ENCODE data around the gene SPECC1.

Gene SPECC1

DNA sequence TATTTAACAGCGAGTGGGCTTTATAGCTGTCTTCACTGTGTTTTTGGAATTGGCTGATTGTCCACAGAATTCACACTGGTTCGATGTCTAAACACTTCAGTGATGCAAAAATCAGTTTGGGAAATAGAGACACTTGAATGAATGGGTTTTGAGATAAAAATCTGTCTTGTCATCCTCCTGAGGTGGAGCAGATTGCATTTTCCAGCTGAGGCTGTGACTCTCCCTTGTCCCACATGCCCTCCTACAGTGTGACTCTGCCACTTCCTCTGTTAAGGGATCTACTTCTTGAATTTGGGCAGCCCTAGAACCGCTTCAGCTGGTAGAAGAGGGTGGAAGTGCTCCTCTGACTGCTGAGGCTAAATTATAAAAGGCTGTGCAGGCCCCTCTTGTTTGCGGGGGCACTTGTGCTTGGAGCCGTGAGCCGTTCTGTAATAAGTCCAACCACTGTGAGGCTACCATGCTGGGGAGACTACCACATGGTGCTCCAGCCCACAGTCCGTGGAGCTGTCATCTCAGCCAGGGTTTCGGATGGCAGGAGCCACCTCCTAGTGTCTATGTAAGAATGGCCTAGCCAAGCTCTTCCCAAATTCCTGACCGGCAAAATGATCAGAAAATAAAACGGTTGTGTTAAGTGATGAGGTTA lies 175.9 kb downstream of the SPECC1 start:
- no peak overlapping the region for H3K9ac ChIP-seq (ENCODE audit: low read length)
- no peaks in the 10 kb centered on the region for H4K20me1 ChIP-seq (ENCODE audit: insufficient read depth, low read length)
- no peaks in the 10 kb centered on the region for H3K9me2 ChIP-seq (ENCODE audit: low read depth, low read length)
- H3K4me1 ChIP-seq (ENCODE audit: insufficient read depth, low read length, severe bottlenecking), result no peaks in the 10 kb centered on the region
- no peak overlapping the region for H3K27ac ChIP-seq (ENCODE audit: low read depth, low read length, poor library complexity, severe bottlenecking)
- H3F3A ChIP-seq (ENCODE audit: insufficient read depth, low read length), result no peaks in the 10 kb centered on the region
- no peaks in the 10 kb centered on the region for H3K27me3 ChIP-seq (ENCODE audit: insufficient read depth, low read length)
- TF ChIP-seq, protein P1, sequence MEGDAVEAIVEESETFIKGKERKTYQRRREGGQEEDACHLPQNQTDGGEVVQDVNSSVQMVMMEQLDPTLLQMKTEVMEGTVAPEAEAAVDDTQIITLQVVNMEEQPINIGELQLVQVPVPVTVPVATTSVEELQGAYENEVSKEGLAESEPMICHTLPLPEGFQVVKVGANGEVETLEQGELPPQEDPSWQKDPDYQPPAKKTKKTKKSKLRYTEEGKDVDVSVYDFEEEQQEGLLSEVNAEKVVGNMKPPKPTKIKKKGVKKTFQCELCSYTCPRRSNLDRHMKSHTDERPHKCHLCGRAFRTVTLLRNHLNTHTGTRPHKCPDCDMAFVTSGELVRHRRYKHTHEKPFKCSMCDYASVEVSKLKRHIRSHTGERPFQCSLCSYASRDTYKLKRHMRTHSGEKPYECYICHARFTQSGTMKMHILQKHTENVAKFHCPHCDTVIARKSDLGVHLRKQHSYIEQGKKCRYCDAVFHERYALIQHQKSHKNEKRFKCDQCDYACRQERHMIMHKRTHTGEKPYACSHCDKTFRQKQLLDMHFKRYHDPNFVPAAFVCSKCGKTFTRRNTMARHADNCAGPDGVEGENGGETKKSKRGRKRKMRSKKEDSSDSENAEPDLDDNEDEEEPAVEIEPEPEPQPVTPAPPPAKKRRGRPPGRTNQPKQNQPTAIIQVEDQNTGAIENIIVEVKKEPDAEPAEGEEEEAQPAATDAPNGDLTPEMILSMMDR (IDR thresholded peaks at IDR 0.05; ENCODE audit: low read length), result no peak
- TF ChIP-seq EZH2 (IDR thresholded peaks at IDR 0.05; ENCODE audit: borderline replicate concordance, low read length), result no peak
- no peaks in the 10 kb centered on the region for H3K36me3 ChIP-seq (ENCODE audit: insufficient read depth, low read length)
- H3K79me2 ChIP-seq (ENCODE audit: insufficient read depth, low read length), result no peaks in the 10 kb centered on the region
- H3K9me3 ChIP-seq (ENCODE audit: low read length), result no peaks in the 10 kb centered on the region
- no peak overlapping the region for H3K4me3 ChIP-seq (ENCODE audit: low read depth, low read length, poor library complexity, severe bottlenecking)
- no peak overlapping the region for H2AFZ ChIP-seq (ENCODE audit: low read length)
- H3K4me2 ChIP-seq (ENCODE audit: low read length), result no peak overlapping the region

DNA sequence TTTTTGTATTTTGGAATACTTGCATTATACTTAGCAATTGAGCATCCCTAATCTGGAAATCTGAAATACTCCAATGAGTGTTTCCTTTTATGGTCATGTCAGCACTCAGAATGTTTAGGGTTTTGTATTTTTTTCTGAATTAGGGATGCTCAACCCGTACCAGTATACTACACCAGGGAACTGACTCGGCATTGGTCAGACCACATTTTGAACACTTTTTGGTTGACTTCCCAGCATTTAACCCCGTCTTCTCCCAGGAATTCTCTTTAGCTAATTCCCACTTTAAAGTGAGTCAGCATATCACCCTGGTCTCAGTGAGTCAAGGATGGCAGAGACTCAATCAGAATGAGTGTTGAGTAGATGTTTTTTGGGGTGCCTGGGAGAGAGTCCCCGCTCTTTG lies 177.9 kb downstream of the SPECC1 start:
- no peaks in the 10 kb centered on the region for H3K9me3 ChIP-seq (ENCODE audit: low read length)
- no peaks in the 10 kb centered on the region for H3K79me2 ChIP-seq (ENCODE audit: insufficient read depth, low read length)
- no peak for TF ChIP-seq EZH2 (IDR thresholded peaks at IDR 0.05; ENCODE audit: borderline replicate concordance, low read length)
- TF ChIP-seq, protein P1 (IDR thresholded peaks at IDR 0.05; ENCODE audit: low read length), result no peak
- H3F3A ChIP-seq (ENCODE audit: insufficient read depth, low read length), result no peaks in the 10 kb centered on the region
- H3K9me2 ChIP-seq (ENCODE audit: low read depth, low read length), result no peaks in the 10 kb centered on the region
- H2AFZ ChIP-seq (ENCODE audit: low read length), result no peak overlapping the region
- no peak overlapping the region for H3K4me3 ChIP-seq (ENCODE audit: low read depth, low read length, poor library complexity, severe bottlenecking)
- no peak overlapping the region for H3K27ac ChIP-seq (ENCODE audit: low read depth, low read length, poor library complexity, severe bottlenecking)
- no peaks in the 10 kb centered on the region for H3K36me3 ChIP-seq (ENCODE audit: insufficient read depth, low read length)
- H3K4me1 ChIP-seq (ENCODE audit: insufficient read depth, low read length, severe bottlenecking), result no peaks in the 10 kb centered on the region
- no peaks in the 10 kb centered on the region for H3K27me3 ChIP-seq (ENCODE audit: insufficient read depth, low read length)
- no peaks in the 10 kb centered on the region for H4K20me1 ChIP-seq (ENCODE audit: insufficient read depth, low read length)
- H3K9ac ChIP-seq (ENCODE audit: low read length), result no peak overlapping the region
- H3K4me2 ChIP-seq (ENCODE audit: low read length), result no peak overlapping the region

- Histone ChIP-seq H3K4me2 (ENCODE audit: low read length) (no peak overlapping the region), H3F3A (ENCODE audit: insufficient read depth, low read length) (no peaks in the 10 kb centered on the region), H3K79me2 (ENCODE audit: insufficient read depth, low read length) (no peaks in the 10 kb centered on the region), H3K9ac (ENCODE audit: low read length) (no peak overlapping the region), H4K20me1 (ENCODE audit: insufficient read depth, low read length) (no peaks in the 10 kb centered on the region), H2AFZ (ENCODE audit: low read length) (no peak overlapping the region), H3K4me1 (ENCODE audit: insufficient read depth, low read length, severe bottlenecking) (no peaks in the 10 kb centered on the region), H3K9me3 (ENCODE audit: low read length) (no peaks in the 10 kb centered on the region), H3K27ac (ENCODE audit: low read depth, low read length, poor library complexity, severe bottlenecking) (no peak overlapping the region), H3K4me3 (ENCODE audit: low read depth, low read length, poor library complexity, severe bottlenecking) (no peak overlapping the region), H3K9me2 (ENCODE audit: low read depth, low read length) (no peaks in the 10 kb centered on the region), H3K36me3 (ENCODE audit: insufficient read depth, low read length) (no peaks in the 10 kb centered on the region), H3K27me3 (ENCODE audit: insufficient read depth, low read length) (no peaks in the 10 kb centered on the region)
- TF ChIP-seq EZH2 (IDR thresholded peaks at IDR 0.05; ENCODE audit: borderline replicate concordance, low read length), result no peak
- TF ChIP-seq, protein P1 (IDR thresholded peaks at IDR 0.05; ENCODE audit: low read length), result no peak
These were observed 180.1 kb downstream of the SPECC1 start for GRCh38 chr17:20189302-20189701.

Measured in OCI-LY1 (cell line).